H1 (cell line): ENCODE measurements around the gene SLC35G2.

Source experiments
- TAF1 ChIP-seq: IDR thresholded peaks from 2 replicates; pipeline ENCODE4 v1.6.1; 2011; ENCODE audit warnings: mild to moderate bottlenecking, low read depth, low read length
- TBP ChIP-seq: IDR thresholded peaks from 2 replicates; pipeline ENCODE4 v1.6.1; 2011; ENCODE audit warnings: low read depth, low read length, improper control_type of control experiment

GRCh38 chr3:136788154-136788553 is 30.8 kb upstream of the SLC35G2 start:
- no peak for TF ChIP-seq TBP
- no peak for TF ChIP-seq TAF1
